H1 (cell line): ENCODE measurements around the gene MAVS. TPM values are rescaled to one million over a fixed set of nuclear protein-coding genes. Genes with fewer than 3 reads are reported as not detected.

Experiments used
- CTCF ChIA-PET: fragments of 300-600 bp; sonication (Branson Sonifier 250); formaldehyde crosslinking; loops from one replicate; lab custom pipeline; 2021; ENCODE audit not compliant: partially characterized antibody; lab: Charles Lee
- POLR2A ChIA-PET: fragments of 300-600 bp; sonication (Branson Sonifier 250); formaldehyde crosslinking; loops from one replicate; lab custom pipeline; 2021; ENCODE audit warnings: inconsistent platforms; ENCODE audit not compliant: partially characterized antibody; lab: Charles Lee
- DNase-seq, 2 experiments: peaks; one replicate each; pipeline versions ENCODE4 v3.0.0 to v3.0.0-alpha.2; 2010 to 2022; ENCODE audit warnings: low spot score in 2 of 2, low read depth in 1 of 2, mixed read lengths in 1 of 2
- FAIRE-seq: peaks from 2 replicates; lab custom pipeline; 2011; peaks lifted over from hg19 to GRCh38; lab: Jason Lieb, UNC
- H2AFZ ChIP-seq: 2 replicates; pipeline ENCODE4 v1.8.1; 2012; ENCODE audit warnings: low read length, inconsistent platforms
- H2AK5ac ChIP-seq: 2 replicates; pipeline ENCODE4 v1.6.1; 2013; ENCODE audit warnings: low read depth, low read length
- H2BK120ac ChIP-seq: replicated peaks from 2 replicates; pipeline ENCODE3; 2013; ENCODE audit warnings: low read depth, low read length, inconsistent platforms
- H2BK12ac ChIP-seq: 2 replicates; pipeline ENCODE4 v1.6.1; 2013; ENCODE audit warnings: low read depth, low read length
- H2BK15ac ChIP-seq: 2 replicates; pipeline ENCODE4 v1.6.1; 2013; ENCODE audit warnings: low read length
- H2BK20ac ChIP-seq: 2 replicates; pipeline ENCODE4 v1.6.1; 2013; ENCODE audit warnings: low read length
- H2BK5ac ChIP-seq: 2 replicates; pipeline ENCODE4 v1.6.1; 2013; ENCODE audit warnings: low read depth, low read length
- H3K14ac ChIP-seq: 2 replicates; pipeline ENCODE4 v1.6.1; 2013; ENCODE audit warnings: inconsistent platforms; ENCODE audit not compliant: insufficient read length
- H3K18ac ChIP-seq: 2 replicates; pipeline ENCODE4 v1.6.1; 2013; ENCODE audit warnings: low read length; ENCODE audit errors: extremely low read depth
- H3K23ac ChIP-seq: 2 replicates; pipeline ENCODE4 v1.6.1; 2013; ENCODE audit warnings: inconsistent platforms; ENCODE audit not compliant: insufficient read length
- H3K23me2 ChIP-seq: 2 replicates; pipeline ENCODE4 v1.6.1; 2013; ENCODE audit warnings: low read depth, low read length
- H3K27ac ChIP-seq: 2 replicates; pipeline ENCODE4 v1.6.1; 2011; ENCODE audit warnings: low read depth, low read length, inconsistent platforms
- H3K27me3 ChIP-seq, 4 experiments: replicated peaks in 1 of 4; 1 replicate in 1 of 4; 2 replicates in 3 of 4; pipeline versions ENCODE4 v1.6.1 to v1.8.1; 2011 to 2013; ENCODE audit warnings: low read length in 3 of 4, mild to moderate bottlenecking in 3 of 4, inconsistent platforms in 2 of 4, mixed read lengths in 2 of 4, moderate library complexity in 1 of 4; ENCODE audit not compliant: control insufficient read depth in 3 of 4, insufficient read depth in 3 of 4; ENCODE audit errors: extremely low read depth in 1 of 4
- H3K36me3 ChIP-seq, 4 experiments: 2 replicates each; pipeline versions ENCODE4 v1.6.1 to v1.8.1; 2011 to 2013; ENCODE audit warnings: mild to moderate bottlenecking in 4 of 4, low read length in 3 of 4, moderate library complexity in 2 of 4, control low read depth in 1 of 4, inconsistent platforms in 1 of 4; ENCODE audit not compliant: insufficient read depth in 4 of 4, control insufficient read depth in 2 of 4
- H3K4ac ChIP-seq: replicated peaks from 2 replicates; pipeline ENCODE3; 2013; ENCODE audit warnings: low read length, low read depth, mixed read lengths, inconsistent platforms; ENCODE audit not compliant: insufficient read length
- H3K4me1 ChIP-seq, 4 experiments: replicated peaks in 1 of 4; 1 replicate in 1 of 4; 2 replicates in 3 of 4; pipeline versions ENCODE4 v1.6.1 to v1.8.1; 2011 to 2013; ENCODE audit warnings: low read length in 3 of 4, inconsistent platforms in 2 of 4, mixed read lengths in 1 of 4; ENCODE audit not compliant: insufficient read depth in 4 of 4, control insufficient read depth in 3 of 4
- H3K4me2 ChIP-seq, 2 experiments: 2 replicates each; pipeline versions ENCODE4 v1.6.1 to v1.8.1; 2011 to 2013; ENCODE audit warnings: low read depth in 2 of 2, low read length in 2 of 2, control low read depth in 1 of 2, inconsistent platforms in 1 of 2, mild to moderate bottlenecking in 1 of 2; ENCODE audit not compliant: insufficient read depth in 1 of 2
- H3K4me3 ChIP-seq, 4 experiments: fragments of 200-600, 300-600 bp in 1 of 4; sonication (generic), shearing (Covaris generic), sonication (Bioruptor Twin) in 1 of 4; 2 replicates each; pipeline versions ENCODE4 v1.5.1 to v1.8.1; 2011 to 2016; ENCODE audit warnings: low read length in 4 of 4, low read depth in 3 of 4, control low read depth in 2 of 4, inconsistent platforms in 2 of 4, mild to moderate bottlenecking in 2 of 4, mixed read lengths in 1 of 4, moderate library complexity in 1 of 4; ENCODE audit not compliant: insufficient read depth in 2 of 4; ENCODE audit errors: extremely low read depth in 1 of 4
- H3K56ac ChIP-seq: replicated peaks from 2 replicates; pipeline ENCODE3; 2013; ENCODE audit warnings: low read depth, mild to moderate bottlenecking, mixed read lengths, low read length, inconsistent platforms; ENCODE audit not compliant: insufficient read length
- H3K79me1 ChIP-seq: 2 replicates; pipeline ENCODE4 v1.6.1; 2013; ENCODE audit warnings: low read depth, low read length, control low read depth
- H3K79me2 ChIP-seq, 2 experiments: 2 replicates each; pipeline versions ENCODE4 v1.6.1 to v1.8.1; 2012 to 2013; ENCODE audit warnings: low read length in 2 of 2, mild to moderate bottlenecking in 2 of 2, inconsistent platforms in 1 of 2; ENCODE audit not compliant: insufficient read depth in 2 of 2, control insufficient read depth in 1 of 2
- H3K9ac ChIP-seq, 4 experiments: replicated peaks in 1 of 4; 1 replicate in 1 of 4; 2 replicates in 3 of 4; pipeline versions ENCODE4 v1.6.1 to v1.8.1; 2011 to 2013; ENCODE audit warnings: low read depth in 3 of 4, low read length in 3 of 4, control low read depth in 2 of 4, mild to moderate bottlenecking in 2 of 4, moderate library complexity in 2 of 4, inconsistent platforms in 1 of 4; ENCODE audit errors: extremely low read depth in 1 of 4
- H3K9me3 ChIP-seq, 2 experiments: 2 replicates each; pipeline versions ENCODE4 v1.6.1 to v1.8.1; 2012 to 2013; ENCODE audit warnings: mild to moderate bottlenecking in 2 of 2, moderate library complexity in 2 of 2, control low read depth in 1 of 2, inconsistent platforms in 1 of 2, low read depth in 1 of 2, low read length in 1 of 2, mixed read lengths in 1 of 2; ENCODE audit not compliant: insufficient read depth in 2 of 2
- H4K20me1 ChIP-seq, 2 experiments: replicated peaks in 1 of 2; 2 replicates each; pipeline versions ENCODE3 to v1.8.1; 2011 to 2013; ENCODE audit warnings: inconsistent platforms in 2 of 2, low read length in 2 of 2, mild to moderate bottlenecking in 1 of 2; ENCODE audit not compliant: insufficient read depth in 2 of 2, control insufficient read depth in 1 of 2
- H4K5ac ChIP-seq: 2 replicates; pipeline ENCODE4 v1.6.1; 2013; ENCODE audit warnings: low read length, low read depth, mixed read lengths, inconsistent platforms; ENCODE audit not compliant: insufficient read length
- H4K8ac ChIP-seq: 2 replicates; pipeline ENCODE4 v1.8.0; 2013; ENCODE audit warnings: mild to moderate bottlenecking, moderate library complexity, low read length, inconsistent platforms; ENCODE audit not compliant: insufficient read depth; ENCODE audit errors: extremely low read depth
- H4K91ac ChIP-seq: replicated peaks from 2 replicates; pipeline ENCODE3; 2013; ENCODE audit warnings: low read length, mixed read lengths, inconsistent platforms; ENCODE audit not compliant: insufficient read length
- BRCA1 ChIP-seq: IDR thresholded peaks from 2 replicates; pipeline ENCODE4 v1.6.1; 2012; ENCODE audit warnings: low read depth, low read length, improper control_type of control experiment
- CTBP2 ChIP-seq: IDR thresholded peaks from 2 replicates; pipeline ENCODE4 v1.7.0; 2011; ENCODE audit warnings: borderline replicate concordance, mild to moderate bottlenecking, moderate library complexity, mixed read lengths, low read length; ENCODE audit not compliant: insufficient read depth, insufficient read length
- EGR1 ChIP-seq: IDR thresholded peaks from 2 replicates; pipeline ENCODE4 v1.6.1; 2011; ENCODE audit warnings: low read depth, low read length, borderline replicate concordance
- GTF2F1 ChIP-seq: IDR thresholded peaks from 2 replicates; pipeline ENCODE4 v1.6.1; 2012; ENCODE audit warnings: low read depth, low read length, improper control_type of control experiment, borderline replicate concordance
- NRF1 ChIP-seq: IDR thresholded peaks from 2 replicates; pipeline ENCODE4 v1.6.1; 2011; ENCODE audit warnings: mild to moderate bottlenecking, low read depth, low read length, improper control_type of control experiment
- RNF2 ChIP-seq: fragments of 200-900, 300-1000 bp; sonication (generic); IDR thresholded peaks from 2 replicates; pipeline ENCODE4 v1.7.1; 2016; ENCODE audit warnings: borderline replicate concordance, low read depth, mild to moderate bottlenecking, antibody characterized with exemption, low read length; ENCODE audit not compliant: poor library complexity, severe bottlenecking; ENCODE audit errors: missing control alignments
- SUZ12 ChIP-seq: fragments of 200-600 bp; sonication (generic); IDR thresholded peaks from 2 replicates; pipeline ENCODE4 v1.6.1; 2012; ENCODE audit warnings: mild to moderate bottlenecking, inconsistent platforms, low read length, moderate library complexity, mixed read lengths
- WGBS, 2 experiments: shearing (Covaris generic) in 1 of 2; methylation state at CpG; one replicate each; pipeline versions ENCODE4 v1.1.6 to v1.1.7; 2013 to 2015; ENCODE audit warnings: low lambda C conversion rate in 2 of 2, mixed read lengths in 2 of 2, inconsistent platforms in 1 of 2, low coverage in 1 of 2, missing lambda C conversion rate in 1 of 2; ENCODE audit not compliant: insufficient replicate concordance in 2 of 2, insufficient coverage in 1 of 2, insufficient read length in 1 of 2; ENCODE audit errors: extremely low coverage in 1 of 2, missing lambda C conversion rate in 1 of 2; 5-methylcytosine and 5-hydroxymethylcytosine counted together
- polyA plus RNA-seq, 7 experiments: library from polyadenylated mRNA; depleted of rRNA in 3 of 7; stranded (reverse) in 5 of 7; unstranded in 2 of 7; fragments of >200 nt in 5 of 7; fragments of 200-250 nt in 2 of 7; gene quantifications; 1 replicate in 5 of 7; 2 replicates in 1 of 7; 4 replicates in 1 of 7; pipeline versions ENCODE4 v1.2.1 to v1.2.3, GENCODE V29; 2011 to 2013; ENCODE audit warnings: missing spikeins in 2 of 7, mixed read lengths in 2 of 7
- total RNA-seq: library from RNA; stranded (reverse); fragmentation: NEBNext Ultra II Directional; extraction: Animal tissue kit (Norgen Biotek cat#: 25700); gene quantifications from 2 replicates; pipeline ENCODE4 v1.2.1, GENCODE V29; 2021
- TF ChIP-seq, protein P1 (sequence below), 3 experiments: IDR thresholded peaks; 1 replicate in 2 of 3; 2 replicates in 1 of 3; pipeline versions ENCODE4 v1.5.1 to v1.6.1; 2011; ENCODE audit warnings: low read length in 3 of 3, mild to moderate bottlenecking in 3 of 3, inconsistent platforms in 2 of 3, low read depth in 1 of 3, moderate library complexity in 1 of 3; ENCODE audit not compliant: insufficient read depth in 1 of 3; ENCODE audit errors: control extremely low read depth in 1 of 3
- TF ChIP-seq, protein P2 (sequence below): IDR thresholded peaks from 2 replicates; pipeline ENCODE4 v1.6.1; 2012; ENCODE audit warnings: inconsistent platforms

MAVS gene
- total and polyA plus RNA-seq, 2 of the 8 experiments (the other 6 are each of a cell fraction or from before 2014, with no cell fraction given) = 9.9 to 24.3 TPM

DNA sequence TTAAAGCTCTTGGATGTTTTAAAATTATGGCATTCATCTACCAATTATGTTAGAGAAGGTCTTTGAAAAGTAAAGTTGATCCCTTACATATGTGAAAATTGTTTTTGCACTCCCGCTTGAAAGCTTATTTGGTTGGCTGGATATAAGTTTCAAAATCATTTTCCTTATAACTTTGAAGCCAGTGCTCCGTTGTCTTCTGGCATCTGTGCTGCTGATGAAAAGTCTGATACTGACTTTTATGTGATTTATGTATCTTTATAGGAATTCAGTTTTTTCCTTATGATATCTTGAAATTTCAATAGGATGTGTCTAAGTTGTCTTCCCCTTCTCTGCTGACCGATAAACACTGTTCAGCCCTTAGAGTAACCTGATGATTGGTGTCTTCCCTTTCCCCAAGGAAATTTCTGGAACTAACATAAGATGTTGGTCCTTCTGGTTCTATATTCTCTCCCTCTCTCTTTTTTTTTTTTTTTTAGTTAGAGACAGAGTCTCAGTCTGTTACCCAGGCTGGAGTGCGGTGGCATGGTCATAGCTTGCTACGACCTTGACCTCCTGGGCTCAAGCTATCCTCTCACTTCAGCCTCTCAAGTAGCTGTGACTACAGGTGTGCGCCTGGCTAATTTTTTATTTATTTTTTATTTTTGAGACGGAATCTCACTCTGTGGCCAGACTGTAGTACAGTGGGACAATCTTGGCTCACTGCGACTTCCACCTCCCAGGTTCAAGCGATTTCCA lies 55.2 kb downstream of the MAVS start:
- DNase-seq (no peak), FAIRE-seq (no peak)
- Histone ChIP-seq H2BK5ac (no peak overlapping the region), H3K79me2 (peaks cover 44 to 97% of the 10 kb centered on the region in 2 experiments), H3K4me2 (no peak overlapping the region), H2BK12ac (no peak overlapping the region), H3K23ac (no peak overlapping the region), H3K27ac (no peak overlapping the region), H3K56ac (no peak overlapping the region), H3K4me3 (no peak overlapping the region), H3K23me2 (no peaks in the 10 kb centered on the region), H4K20me1 (peaks cover 23 to 24% of the 10 kb centered on the region in 2 experiments), H4K5ac (no peak overlapping the region), H3K79me1 (no peaks in the 10 kb centered on the region; the same call in 1 of the 2 replicates), H3K27me3 (no peaks in the 10 kb centered on the region), H3K36me3 (peaks cover 0 to 2% (median 0%) of the 10 kb centered on the region in 4 experiments; a peak in 2 of 8 replicates), H3K18ac (no peak overlapping the region), H2AK5ac (no peak overlapping the region), H2BK15ac (no peak overlapping the region), H3K9ac (no peak overlapping the region), H2BK20ac (no peak overlapping the region), H3K4me1 (peaks cover 0 to 3% (median 0%) of the 10 kb centered on the region in 4 experiments; a peak in 1 of 7 replicates), H3K9me3 (no peaks in the 10 kb centered on the region), H2BK120ac (no peak overlapping the region), H2AFZ (no peak overlapping the region), H4K91ac (no peak overlapping the region), H3K14ac (no peak overlapping the region), H3K4ac (no peak overlapping the region), H4K8ac (no peak overlapping the region)
- WGBS, 2 experiments = 90% methylated on average over 7 of the region's 9 CpGs; no CpG with 5 or more reads in 1 of the 2 experiments
- ChIA-PET POLR2A (interaction anchor here (2.0 kb wide), 1 partner anchor 11 kb away, joined by 8 read pairs; no protein-coding TSS in a partner anchor), CTCF (no interaction called here)
- no peak for TF ChIP-seq GTF2F1
- no peak for TF ChIP-seq RNF2
- TF ChIP-seq SUZ12 = no peak
- TF ChIP-seq BRCA1 = no peak
- TF ChIP-seq, protein P1, sequence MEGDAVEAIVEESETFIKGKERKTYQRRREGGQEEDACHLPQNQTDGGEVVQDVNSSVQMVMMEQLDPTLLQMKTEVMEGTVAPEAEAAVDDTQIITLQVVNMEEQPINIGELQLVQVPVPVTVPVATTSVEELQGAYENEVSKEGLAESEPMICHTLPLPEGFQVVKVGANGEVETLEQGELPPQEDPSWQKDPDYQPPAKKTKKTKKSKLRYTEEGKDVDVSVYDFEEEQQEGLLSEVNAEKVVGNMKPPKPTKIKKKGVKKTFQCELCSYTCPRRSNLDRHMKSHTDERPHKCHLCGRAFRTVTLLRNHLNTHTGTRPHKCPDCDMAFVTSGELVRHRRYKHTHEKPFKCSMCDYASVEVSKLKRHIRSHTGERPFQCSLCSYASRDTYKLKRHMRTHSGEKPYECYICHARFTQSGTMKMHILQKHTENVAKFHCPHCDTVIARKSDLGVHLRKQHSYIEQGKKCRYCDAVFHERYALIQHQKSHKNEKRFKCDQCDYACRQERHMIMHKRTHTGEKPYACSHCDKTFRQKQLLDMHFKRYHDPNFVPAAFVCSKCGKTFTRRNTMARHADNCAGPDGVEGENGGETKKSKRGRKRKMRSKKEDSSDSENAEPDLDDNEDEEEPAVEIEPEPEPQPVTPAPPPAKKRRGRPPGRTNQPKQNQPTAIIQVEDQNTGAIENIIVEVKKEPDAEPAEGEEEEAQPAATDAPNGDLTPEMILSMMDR (IDR thresholded peaks at IDR 0.05; ENCODE audit: control extremely low read depth in 1 of 3, insufficient read depth in 1 of 3, low read depth in 1 of 3, low read length in 3 of 3) = no peak
- TF ChIP-seq CTBP2 = no peak
- no peak for TF ChIP-seq NRF1
- no peak for TF ChIP-seq EGR1
- TF ChIP-seq, protein P2, sequence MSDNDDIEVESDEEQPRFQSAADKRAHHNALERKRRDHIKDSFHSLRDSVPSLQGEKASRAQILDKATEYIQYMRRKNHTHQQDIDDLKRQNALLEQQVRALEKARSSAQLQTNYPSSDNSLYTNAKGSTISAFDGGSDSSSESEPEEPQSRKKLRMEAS = no peak
